IMR-90 (cell line): ENCODE measurements around the gene TARS3. TPM values are rescaled to one million over a fixed set of nuclear protein-coding genes. Genes with fewer than 3 reads are reported as not detected.

Experiments
- ATAC-seq: fragments of 200-7000 bp; cut with Tn5 transposase; 2 replicates; pipeline ENCODE4 v1.9.1; 2020; ENCODE audit warnings: low read depth, mild to moderate bottlenecking, moderate library complexity
- BruUV-seq: library from RNA; stranded (reverse); fragments of 400-500 nt; replicated peaks from 2 replicates; lab custom pipeline; 2021; lab: Mats Ljungman, UMichigan
- CTCF ChIA-PET: fragments of 300-600 bp; formaldehyde crosslinking; extraction: SDS; loops from one replicate; lab custom pipeline; 2021; ENCODE audit warnings: antibody characterized with exemption; lab: Yijun Ruan, JAX
- POLR2A ChIA-PET: fragments of 300-600 bp; sonication (Branson Sonifier 250); formaldehyde crosslinking; loops from one replicate; lab custom pipeline; 2022; ENCODE audit warnings: antibody characterized with exemption; ENCODE audit not compliant: unreplicated experiment; lab: Charles Lee
- DNase-seq: peaks from one replicate; pipeline ENCODE4 v3.0.0; 2013
- H2AFZ ChIP-seq: replicated peaks from 2 replicates; pipeline ENCODE3; 2013; ENCODE audit warnings: low read length, mild to moderate bottlenecking; ENCODE audit not compliant: poor library complexity
- H2AK5ac ChIP-seq: 2 replicates; pipeline ENCODE4 v1.6.1; 2013; ENCODE audit warnings: low read depth, low read length, inconsistent platforms
- H2AK9ac ChIP-seq: replicated peaks from 2 replicates; pipeline ENCODE3; 2013; ENCODE audit warnings: mild to moderate bottlenecking, low read depth, low read length, moderate library complexity; ENCODE audit not compliant: poor library complexity
- H2BK120ac ChIP-seq: 2 replicates; pipeline ENCODE4 v1.6.1; 2013; ENCODE audit warnings: low read depth, low read length, inconsistent platforms
- H2BK15ac ChIP-seq: 3 replicates; pipeline ENCODE4 v1.6.1; 2013; ENCODE audit warnings: low read depth, low read length, inconsistent platforms
- H2BK20ac ChIP-seq: 2 replicates; pipeline ENCODE4 v1.6.1; 2013; ENCODE audit warnings: low read depth, mild to moderate bottlenecking, inconsistent platforms, low read length, moderate library complexity
- H2BK5ac ChIP-seq: 2 replicates; pipeline ENCODE4 v1.6.1; 2013; ENCODE audit warnings: mild to moderate bottlenecking, low read depth, low read length, inconsistent platforms; ENCODE audit not compliant: poor library complexity, severe bottlenecking
- H3K14ac ChIP-seq: replicated peaks from 2 replicates; pipeline ENCODE4 v1.6.1; 2013; ENCODE audit warnings: low read depth, low read length, inconsistent platforms
- H3K18ac ChIP-seq: 2 replicates; pipeline ENCODE4 v1.6.1; 2013; ENCODE audit warnings: low read depth, low read length, control low read depth
- H3K23ac ChIP-seq: 2 replicates; pipeline ENCODE4 v1.6.1; 2013; ENCODE audit warnings: low read depth, low read length, inconsistent platforms
- H3K27ac ChIP-seq: 2 replicates; pipeline ENCODE4 v1.5.1; 2013; ENCODE audit warnings: mild to moderate bottlenecking, control low read depth, low read length; ENCODE audit not compliant: insufficient read depth
- H3K27me3 ChIP-seq: 2 replicates; pipeline ENCODE4 v1.6.1; 2013; ENCODE audit warnings: low read length; ENCODE audit not compliant: control insufficient read depth, insufficient read depth
- H3K36me3 ChIP-seq: 2 replicates; pipeline ENCODE4 v1.6.1; 2013; ENCODE audit warnings: low read length, mixed read lengths; ENCODE audit not compliant: control insufficient read depth, insufficient read depth
- H3K4ac ChIP-seq: 2 replicates; pipeline ENCODE4 v1.6.1; 2013; ENCODE audit warnings: low read depth, low read length, inconsistent platforms
- H3K4me1 ChIP-seq: 2 replicates; pipeline ENCODE4 v1.6.1; 2013; ENCODE audit warnings: low read length, mixed read lengths; ENCODE audit not compliant: control insufficient read depth, insufficient read depth
- H3K4me2 ChIP-seq: 2 replicates; pipeline ENCODE4 v1.6.1; 2013; ENCODE audit warnings: low read depth, mild to moderate bottlenecking, control low read depth, low read length, moderate library complexity
- H3K4me3 ChIP-seq: 2 replicates; pipeline ENCODE4 v1.5.1; 2013; ENCODE audit warnings: low read depth, mild to moderate bottlenecking, control low read depth, low read length, moderate library complexity; ENCODE audit not compliant: insufficient read depth
- H3K56ac ChIP-seq: 2 replicates; pipeline ENCODE4 v1.6.1; 2013; ENCODE audit warnings: low read length, inconsistent platforms; ENCODE audit not compliant: insufficient read depth; ENCODE audit errors: extremely low read depth
- H3K79me1 ChIP-seq, 2 experiments: 2 replicates each; pipeline ENCODE4 v1.6.1; 2013; ENCODE audit warnings: low read length in 2 of 2, inconsistent platforms in 1 of 2, low read depth in 1 of 2
- H3K9ac ChIP-seq: 2 replicates; pipeline ENCODE4 v1.6.1; 2013; ENCODE audit warnings: low read depth, low read length, control low read depth
- H3K9me1 ChIP-seq: 2 replicates; pipeline ENCODE4 v1.6.1; 2013; ENCODE audit warnings: low read length, inconsistent platforms; ENCODE audit not compliant: insufficient read depth
- H3K9me3 ChIP-seq: 2 replicates; pipeline ENCODE4 v1.6.1; 2013; ENCODE audit warnings: low read length; ENCODE audit not compliant: control insufficient read depth, insufficient read depth
- H4K20me1 ChIP-seq: 2 replicates; pipeline ENCODE4 v1.6.1; 2013; ENCODE audit warnings: low read length, inconsistent platforms; ENCODE audit not compliant: insufficient read depth
- H4K5ac ChIP-seq: 2 replicates; pipeline ENCODE4 v1.6.1; 2013; ENCODE audit warnings: mild to moderate bottlenecking, low read depth, low read length, control low read depth
- H4K8ac ChIP-seq, 2 experiments: 2 replicates each; pipeline ENCODE4 v1.6.1; 2013; ENCODE audit warnings: low read depth in 2 of 2, low read length in 2 of 2, control low read depth in 1 of 2, inconsistent platforms in 1 of 2
- H4K91ac ChIP-seq: 2 replicates; pipeline ENCODE4 v1.6.1; 2013; ENCODE audit warnings: low read depth, low read length, inconsistent platforms; ENCODE audit not compliant: insufficient read depth
- BHLHE40 ChIP-seq: fragments of 150-350 bp; IDR thresholded peaks from 2 replicates; pipeline ENCODE4 v1.6.1; 2016; ENCODE audit warnings: mild to moderate bottlenecking, low read depth, low read length
- CHD1 ChIP-seq: IDR thresholded peaks from 2 replicates; pipeline ENCODE4 v1.6.1; 2012; ENCODE audit warnings: low read depth, low read length, improper control_type of control experiment
- FOS ChIP-seq: fragments of 150-350 bp; IDR thresholded peaks from 2 replicates; pipeline ENCODE4 v1.6.1; 2016; ENCODE audit warnings: low read depth, low read length
- MAFK ChIP-seq: IDR thresholded peaks from 2 replicates; pipeline ENCODE4 v1.6.1; 2012; ENCODE audit warnings: low read depth, low read length, improper control_type of control experiment
- NFE2L2 ChIP-seq: fragments of 150-350 bp; IDR thresholded peaks from 2 replicates; pipeline ENCODE4 v1.6.1; 2016; ENCODE audit warnings: low read depth, mild to moderate bottlenecking, low read length
- POLR2A ChIP-seq: IDR thresholded peaks from 2 replicates; pipeline ENCODE4 v1.6.1; 2012; ENCODE audit warnings: mild to moderate bottlenecking, low read depth, low read length
- RAD21 ChIP-seq: IDR thresholded peaks from 2 replicates; pipeline ENCODE4 v1.6.1; 2012; ENCODE audit warnings: low read length, improper control_type of control experiment
- RCOR1 ChIP-seq: IDR thresholded peaks from 2 replicates; pipeline ENCODE4 v1.6.1; 2012; ENCODE audit warnings: mild to moderate bottlenecking, low read length, improper control_type of control experiment; ENCODE audit not compliant: insufficient replicate concordance
- RFX5 ChIP-seq: IDR thresholded peaks from 2 replicates; pipeline ENCODE4 v1.8.0; 2012; ENCODE audit warnings: low read depth, mild to moderate bottlenecking, low read length, moderate library complexity
- USF2 ChIP-seq: fragments of 150-350 bp; IDR thresholded peaks from 2 replicates; pipeline ENCODE4 v1.6.1; 2017; ENCODE audit warnings: mild to moderate bottlenecking, antibody characterized with exemption, low read length, low read depth
- WGBS, 2 experiments: methylation state at CpG; one replicate each; pipeline versions ENCODE4 v1.1.5 to v1.1.7; 2013; ENCODE audit warnings: missing lambda C conversion rate in 2 of 2; ENCODE audit not compliant: insufficient read length in 1 of 2; ENCODE audit errors: extremely low coverage in 2 of 2; 5-methylcytosine and 5-hydroxymethylcytosine counted together
- dilution Hi-C: fragments of 300-500 bp; cut with HindIII; formaldehyde crosslinking; loops from one replicate; pipeline ENCODE4 v1.14.3; 2018; ENCODE audit warnings: low sequenced_read_pairs; ENCODE audit not compliant: unreplicated experiment
- in situ Hi-C: fragments of 300-500 bp; cut with MboI; formaldehyde crosslinking; loops from 3 replicates; pipeline ENCODE4 v1.14.3; 2019; ENCODE audit warnings: low sequenced_read_pairs, inconsistent platforms, mixed read lengths
- intact Hi-C: fragments of 100-400 bp; cut with micrococcal nuclease; formaldehyde crosslinking; loops from 2 replicates; pipeline ENCODE4 v1.10.0; 2022
- polyA plus RNA-seq, 3 experiments: library from polyadenylated mRNA; depleted of rRNA; stranded (reverse); fragments of >200 nt; gene quantifications; 2 replicates each; pipeline ENCODE4 v1.2.3, GENCODE V29; 2012; ENCODE audit warnings: low replicate concordance in 1 of 3
- total RNA-seq: library from RNA; depleted of rRNA; stranded (reverse); fragments of >200 nt; gene quantifications from 2 replicates; pipeline ENCODE4 v1.2.3, GENCODE V29; 2012
- TF ChIP-seq, protein P1 (sequence below): fragments of 150-350 bp; IDR thresholded peaks from 2 replicates; pipeline ENCODE4 v1.6.1; 2016; ENCODE audit warnings: low read depth, mild to moderate bottlenecking, low read length, moderate library complexity, borderline replicate concordance

Gene TARS3
- total and polyA plus RNA-seq, 2 of the 4 experiments (the other 2 are of a cell fraction) = 3.4 to 9.3 TPM

DNA sequence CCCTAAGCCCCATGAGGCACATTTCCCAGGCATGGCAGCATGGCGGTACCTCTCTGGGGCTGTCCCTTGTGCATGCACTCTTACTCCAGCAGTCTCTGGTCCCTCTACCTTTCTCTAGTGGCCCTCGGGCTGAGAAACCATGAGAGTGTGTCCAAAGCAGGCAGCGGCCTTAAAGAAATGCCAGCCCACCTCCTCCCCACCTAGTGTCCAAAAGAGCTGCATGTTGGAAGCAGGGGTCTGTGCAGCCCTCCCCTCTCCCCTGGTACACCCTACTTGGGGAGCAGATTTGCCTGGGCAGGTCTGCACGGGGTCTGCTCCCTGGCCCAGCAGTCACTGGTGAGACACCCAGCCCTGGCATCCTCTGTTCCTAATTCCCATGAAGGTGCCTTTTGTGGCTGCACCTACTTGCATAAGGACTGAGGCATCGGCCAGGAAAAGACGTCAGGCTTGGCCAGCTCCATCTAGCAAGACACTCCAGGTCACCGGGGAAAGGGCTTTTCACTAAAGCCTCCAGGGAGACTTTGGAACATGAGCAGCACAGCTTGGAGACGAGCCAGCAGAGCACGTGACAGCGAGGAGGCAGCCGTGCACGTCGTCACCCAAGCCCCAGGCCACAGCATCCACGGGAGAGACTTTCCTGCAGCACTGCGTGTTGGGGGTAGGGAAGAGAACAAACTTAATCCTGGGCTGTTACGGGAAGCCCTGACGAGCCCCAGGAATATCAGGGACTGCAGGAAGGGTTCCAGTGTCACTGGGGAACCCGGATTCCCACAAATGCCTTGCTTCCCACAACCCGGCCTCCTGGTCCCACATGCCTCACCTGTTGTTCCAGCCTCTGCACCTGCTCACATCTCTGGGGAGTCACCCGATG, 110.9 kb downstream of the TARS3 start:
- H3K27ac ChIP-seq = no peak overlapping the region
- H3K79me1 ChIP-seq = no peaks in the 10 kb centered on the region
- H3K4ac ChIP-seq = no peak overlapping the region
- no peak overlapping the region for H2BK20ac ChIP-seq
- H3K56ac ChIP-seq = no peak overlapping the region
- no peak overlapping the region for H2AK5ac ChIP-seq
- H3K9me1 ChIP-seq = 0 out of 2 replicates have a peak, but pooled peaks cover 2% of the 10 kb centered on the region
- intact Hi-C loops (no loop called here), in situ Hi-C loops (no loop called here), dilution Hi-C loops (no loop called here)
- H2AFZ ChIP-seq = no peak overlapping the region
- H2AK9ac ChIP-seq = no peak overlapping the region
- no peaks in the 10 kb centered on the region for H3K36me3 ChIP-seq
- no peaks in the 10 kb centered on the region for H4K20me1 ChIP-seq
- no peak overlapping the region for H4K91ac ChIP-seq
- no peak overlapping the region for H4K8ac ChIP-seq
- H2BK120ac ChIP-seq = no peak overlapping the region
- H3K9me3 ChIP-seq = no peaks in the 10 kb centered on the region
- no peak overlapping the region for H2BK15ac ChIP-seq
- TF ChIP-seq RFX5 (no peak), MAFK (no peak), USF2 (peak; percentile 71), RCOR1 (no peak), FOS (no peak), POLR2A (no peak), BHLHE40 (peak; percentile 30; the same call in 1 of the 2 replicates), RAD21 (no peak), CHD1 (no peak), NFE2L2 (no peak)
- TF ChIP-seq, protein P1, sequence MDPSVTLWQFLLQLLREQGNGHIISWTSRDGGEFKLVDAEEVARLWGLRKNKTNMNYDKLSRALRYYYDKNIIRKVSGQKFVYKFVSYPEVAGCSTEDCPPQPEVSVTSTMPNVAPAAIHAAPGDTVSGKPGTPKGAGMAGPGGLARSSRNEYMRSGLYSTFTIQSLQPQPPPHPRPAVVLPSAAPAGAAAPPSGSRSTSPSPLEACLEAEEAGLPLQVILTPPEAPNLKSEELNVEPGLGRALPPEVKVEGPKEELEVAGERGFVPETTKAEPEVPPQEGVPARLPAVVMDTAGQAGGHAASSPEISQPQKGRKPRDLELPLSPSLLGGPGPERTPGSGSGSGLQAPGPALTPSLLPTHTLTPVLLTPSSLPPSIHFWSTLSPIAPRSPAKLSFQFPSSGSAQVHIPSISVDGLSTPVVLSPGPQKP = no peak
- 46% methylated on average over 10 of the region's 20 CpGs; no CpG with 5 or more reads in 1 of the 2 experiments for WGBS, 2 experiments
- no peak overlapping the region for H3K9ac ChIP-seq
- H2BK5ac ChIP-seq = no peak overlapping the region
- H3K23ac ChIP-seq = no peak overlapping the region
- ATAC-seq (no peak), DNase-seq (peak; percentile 31)
- peaks cover under 1% of the 10 kb centered on the region for H3K4me1 ChIP-seq
- ChIA-PET CTCF (no interaction called here), POLR2A (no interaction called here)
- no peak overlapping the region for H3K18ac ChIP-seq
- peaks cover 4% of the 10 kb centered on the region; the same call in 1 of the 2 replicates for H3K27me3 ChIP-seq
- H4K5ac ChIP-seq = no peak overlapping the region
- H3K4me2 ChIP-seq = no peak overlapping the region
- BruUV-seq = no TSS peak
- H3K14ac ChIP-seq = no peak overlapping the region
- no peak overlapping the region for H3K4me3 ChIP-seq
